B cell (primary cell): Measurements from ENCODE around the gene STAG1.

ENCODE experiments used
- CTCF ChIP-seq: fragments of 200-600 bp; IDR thresholded peaks from one replicate; pipeline ENCODE4 v1.8.0; 2022; ENCODE audit warnings: antibody characterized with exemption, mild to moderate bottlenecking
- EZH2 ChIP-seq: IDR thresholded peaks from 2 replicates; pipeline ENCODE4 v1.6.1; 2012; ENCODE audit warnings: borderline replicate concordance, low read depth, mild to moderate bottlenecking, moderate library complexity, low read length; ENCODE audit not compliant: insufficient read depth, poor library complexity, severe bottlenecking

- TF ChIP-seq CTCF = no peak
- TF ChIP-seq EZH2 = no peak
These were observed 53.8 kb downstream of the STAG1 start for GRCh38 chr3:136698361-136698760.
